ENCODE measurements around the gene HBD. TPM values are rescaled to one million over a fixed set of nuclear protein-coding genes. Genes with fewer than 3 reads are reported as not detected.
"Not testable (repeated sequence)": the region's sequence is repeated elsewhere in the genome, so short reads cannot be mapped to it uniquely, and the experiment has no call there.

Gene HBD
- total RNA-seq, 4 donors from 2014 or later = 5.4 TPM; not detected in 3

GRCh38 chr11:5252919-5253265 is 18.6 kb upstream of the HBD start:
- Histone ChIP-seq H3K4me3 (no peak overlapping the region), H3K27ac (no peak overlapping the region), H3K4me1 (no peaks in the 10 kb centered on the region), H3K9me3 (no peaks in the 10 kb centered on the region), H3K36me3 (no peaks in the 10 kb centered on the region), H3K27me3 (no peaks in the 10 kb centered on the region)
- WGBS, 2 donors = 53 to 55% methylated on average over 1 of the region's 1 CpG
- no peak for TF ChIP-seq POLR2A (IDR thresholded peaks at IDR 0.05)
- TF ChIP-seq EP300 (IDR thresholded peaks at IDR 0.05) = no peak
- TF ChIP-seq CTCF (IDR thresholded peaks at IDR 0.05) = no peak
- DNase-seq (ENCODE audit: low spot score in 2 of 2) = no peak

- no peak overlapping the region for H3K4me3 ChIP-seq
- H3K27ac ChIP-seq = no peak overlapping the region
- no peaks in the 10 kb centered on the region for H3K4me1 ChIP-seq
- H3K27me3 ChIP-seq = no peaks in the 10 kb centered on the region
- H3K36me3 ChIP-seq = no peaks in the 10 kb centered on the region
- no peaks in the 10 kb centered on the region for H3K9me3 ChIP-seq
- no peak for TF ChIP-seq CTCF (IDR thresholded peaks at IDR 0.05)
- TF ChIP-seq EP300 (IDR thresholded peaks at IDR 0.05) = no peak
- TF ChIP-seq POLR2A (IDR thresholded peaks at IDR 0.05) = no peak
- no peak for DNase-seq (ENCODE audit: low spot score in 2 of 2)
- 45 to 49% methylated on average over 9 of the region's 9 CpGs for WGBS, 2 donors
These were observed 18.1 kb upstream of the HBD start for GRCh38 chr11:5252192-5252918.

GRCh38 chr11:5251746-5252145 is 17.5 kb upstream of the HBD start:
- 68 to 73% methylated on average over 2 of the region's 2 CpGs for WGBS, 2 donors
- Histone ChIP-seq H3K4me3 (no peak overlapping the region), H3K4me1 (no peaks in the 10 kb centered on the region), H3K36me3 (no peaks in the 10 kb centered on the region), H3K27ac (no peak overlapping the region), H3K27me3 (no peaks in the 10 kb centered on the region), H3K9me3 (no peaks in the 10 kb centered on the region)
- no peak for DNase-seq (ENCODE audit: low spot score in 2 of 2)
- TF ChIP-seq POLR2A (IDR thresholded peaks at IDR 0.05) = no peak
- no peak for TF ChIP-seq CTCF (IDR thresholded peaks at IDR 0.05)
- TF ChIP-seq EP300 (IDR thresholded peaks at IDR 0.05) = no peak

- DNase-seq (ENCODE audit: low spot score in 2 of 2) = no peak
- 88 to 90% methylated on average over 4 of the region's 4 CpGs for WGBS, 2 donors
- H3K36me3 ChIP-seq = no peaks in the 10 kb centered on the region
These were observed 16.4 kb upstream of the HBD start for GRCh38 chr11:5250543-5251204.

GRCh38 chr11:5249807-5250396 is 15.6 kb upstream of the HBD start, which contains the start of gene HBG1:
TSS of gene HBG1 (minus strand) at chr11:5249857. CDS start at chr11:5249804, 53 bp downstream.
- not testable (repeated sequence) for H3K4me1 ChIP-seq; DNase-seq (ENCODE audit: low spot score in 2 of 2); H3K9me3 ChIP-seq; H3K27me3 ChIP-seq; H3K27ac ChIP-seq; H3K4me3 ChIP-seq; H3K36me3 ChIP-seq
- WGBS, 2 donors = 65 to 78% methylated on average over 3 of the region's 9 CpGs

More at GRCh38 chr11:5250543-5251204, 16.4 kb upstream of the HBD start:
- no peak overlapping the region for H3K4me3 ChIP-seq
- H3K27me3 ChIP-seq = no peaks in the 10 kb centered on the region
- no peaks in the 10 kb centered on the region for H3K4me1 ChIP-seq
- no peak overlapping the region for H3K27ac ChIP-seq
- H3K9me3 ChIP-seq = no peaks in the 10 kb centered on the region
- no peak for TF ChIP-seq POLR2A (IDR thresholded peaks at IDR 0.05)
- TF ChIP-seq EP300 (IDR thresholded peaks at IDR 0.05) = no peak
- no peak for TF ChIP-seq CTCF (IDR thresholded peaks at IDR 0.05)

- H3K27me3 ChIP-seq = not testable (repeated sequence)
These were observed 14.2 kb upstream of the HBD start for GRCh38 chr11:5248498-5248897.

More at GRCh38 chr11:5248498-5248897, 14.2 kb upstream of the HBD start:
- 78 to 89% methylated on average over 7 of the region's 7 CpGs for WGBS, 2 donors
- DNase-seq (ENCODE audit: low spot score in 2 of 2); H3K27ac ChIP-seq; H3K36me3 ChIP-seq; H3K4me1 ChIP-seq; H3K4me3 ChIP-seq; H3K9me3 ChIP-seq: not testable (repeated sequence)

All from tibial nerve (tissue), 4 donors.